NCI-H2081 (cell line): ENCODE measurements around the gene ATP4A.
A peak's percentile ranks its signal among the peaks of the same experiment; 100 is the strongest.

Experiments
- DNase-seq, 2 experiments: peaks; one replicate each; lab custom pipeline; 2025; lab: John Stamatoyannopoulos, UW

Gene ATP4A

DNA sequence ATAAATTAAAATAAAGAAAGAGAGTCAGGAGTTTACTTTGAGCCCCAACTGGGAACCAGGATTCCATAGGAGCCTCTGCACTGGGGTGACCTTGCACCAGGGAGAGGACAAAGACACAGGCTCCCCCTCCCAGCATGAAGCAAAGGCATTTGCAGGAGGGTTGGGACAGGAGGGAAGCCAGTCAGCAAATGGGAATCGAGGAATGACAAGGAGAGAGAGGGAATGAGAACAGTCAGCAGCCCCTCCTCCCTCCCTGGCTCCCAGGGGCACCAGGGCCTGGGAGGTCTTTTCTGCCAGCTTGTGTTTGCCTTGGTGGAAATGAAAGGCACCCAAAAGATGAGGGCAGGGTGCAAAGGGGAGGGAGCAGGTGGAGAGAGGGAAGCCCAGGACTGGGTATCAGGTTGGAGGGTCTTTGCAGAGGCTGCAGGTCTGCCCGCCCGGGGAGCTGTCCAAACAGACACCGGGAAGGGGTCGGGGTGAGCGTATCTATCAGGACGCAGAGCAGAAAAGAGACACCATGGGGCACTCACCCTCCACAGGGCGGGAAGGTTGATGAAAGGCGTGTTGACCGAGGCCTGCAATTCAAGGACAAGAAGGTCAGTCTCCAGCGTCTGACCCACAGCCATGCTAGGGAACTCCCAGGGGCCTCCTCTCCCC, 39.1 kb downstream of the ATP4A start:
- no peak for DNase-seq

DNA sequence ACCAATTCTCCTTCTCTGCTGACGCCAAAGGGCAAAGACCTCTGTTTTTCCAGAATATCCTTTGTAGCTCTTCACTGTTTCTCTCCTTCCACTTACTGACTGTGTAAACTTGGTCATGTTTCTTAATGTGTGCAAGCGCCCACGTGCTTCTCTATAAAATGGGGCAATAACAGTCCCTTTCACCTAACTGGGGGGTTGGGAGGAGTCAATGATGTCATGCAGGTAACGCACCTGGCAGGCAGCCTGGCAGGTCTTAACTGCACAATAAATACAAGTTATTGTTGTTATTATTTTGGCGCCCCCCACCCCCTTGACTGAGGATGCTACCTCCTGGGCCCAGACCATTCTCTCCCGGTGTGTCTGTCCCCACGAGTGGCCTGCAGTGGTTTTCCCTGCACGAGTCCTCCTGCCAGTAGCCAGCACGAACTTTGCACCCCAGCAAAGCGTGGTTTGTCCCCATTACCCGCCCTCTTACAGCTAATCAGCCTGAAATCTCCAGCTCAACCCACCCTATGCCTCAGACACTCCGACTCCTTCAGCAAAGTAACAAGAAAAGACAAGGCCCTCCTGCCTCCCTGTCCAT, 40.6 kb downstream of the ATP4A start:
- DNase-seq, result no peak

DNA sequence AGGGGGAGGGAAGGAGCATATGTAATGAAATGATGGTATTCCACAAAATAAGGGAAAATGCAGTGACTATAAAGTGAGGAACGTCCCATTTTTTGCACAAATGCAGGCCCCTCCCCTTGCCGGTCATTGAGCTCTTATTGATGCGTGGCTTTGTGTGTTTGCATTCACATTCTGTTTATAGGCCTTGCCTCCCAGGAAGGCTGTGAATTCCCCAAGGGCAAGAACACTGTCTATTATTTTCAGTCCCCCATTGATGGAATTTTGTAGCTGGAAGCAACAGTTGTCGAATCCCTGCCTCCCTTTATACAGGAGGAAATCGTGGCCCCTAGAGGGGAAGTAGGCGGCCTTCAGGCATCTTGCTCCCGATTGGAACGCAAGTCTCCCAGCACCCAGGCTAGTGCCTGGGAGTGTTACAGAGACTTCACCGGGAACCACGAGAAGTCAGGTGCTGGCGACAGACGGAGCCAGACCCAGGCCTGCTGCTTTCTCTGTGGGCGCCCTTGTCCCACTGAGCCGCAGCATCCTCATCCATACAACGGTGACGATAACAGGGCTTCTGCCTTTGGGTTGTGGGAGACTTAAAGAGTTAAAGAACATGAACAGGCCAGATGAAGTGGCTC, 42.2 kb downstream of the ATP4A start:
- no peak for DNase-seq

- DNase-seq, result no peak
Observed at GRCh38 chr19:35519291-35519690, 44.2 kb downstream of the ATP4A start.

- DNase-seq, result no peak
Observed at GRCh38 chr19:35518313-35518712, 45.1 kb downstream of the ATP4A start.

DNA sequence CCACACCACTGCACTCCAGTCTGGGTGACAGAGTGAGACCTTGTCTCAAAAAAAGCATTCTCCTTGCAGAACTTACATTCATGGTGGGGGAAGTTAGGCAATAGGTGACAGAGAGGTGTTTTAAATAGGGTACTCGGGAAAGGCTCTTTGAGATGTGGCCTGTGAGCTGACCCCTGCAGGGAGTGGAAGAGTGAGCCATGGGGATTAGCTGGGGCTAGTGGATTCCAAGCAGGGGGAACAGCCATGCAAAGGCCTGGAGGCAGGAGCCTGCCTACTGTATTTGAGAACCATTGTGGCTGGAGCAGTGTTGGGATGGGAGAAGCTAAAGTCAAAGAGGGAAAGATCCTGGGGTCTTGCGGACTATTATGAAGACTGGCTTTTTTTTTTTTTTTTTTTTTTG, 46.1 kb downstream of the ATP4A start:
- DNase-seq, result no peak

- DNase-seq, result no peak
Observed at GRCh38 chr19:35516310-35516709, 47.1 kb downstream of the ATP4A start.

DNA sequence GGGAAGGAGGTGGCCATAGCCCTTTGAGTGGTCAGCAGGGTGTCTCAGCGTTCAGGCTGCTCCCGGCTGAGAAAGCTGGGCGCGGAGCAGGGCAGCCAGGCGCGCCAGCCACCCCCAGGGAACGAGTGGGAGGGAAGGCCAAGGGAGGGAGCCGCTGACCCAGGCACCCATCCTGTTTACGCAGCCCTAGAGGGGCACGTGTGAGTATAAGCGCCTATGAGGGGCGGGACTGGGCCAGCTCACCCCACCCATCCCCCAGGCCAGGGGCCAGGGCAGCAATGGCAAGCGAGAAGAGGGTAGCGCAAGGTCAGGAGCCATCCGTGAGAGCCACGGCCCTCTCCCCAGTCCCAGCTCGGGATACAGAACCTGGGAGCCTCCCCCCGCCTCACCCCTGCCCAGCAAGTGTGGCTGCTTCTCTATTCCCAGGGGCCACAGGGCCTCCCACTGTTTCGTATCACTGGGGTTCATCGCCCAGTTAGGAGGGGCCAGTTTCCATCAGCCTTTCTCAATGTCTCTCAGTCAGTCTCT, 49.1 kb downstream of the ATP4A start:
- no peak for DNase-seq

- no peak for DNase-seq
Observed at GRCh38 chr19:35513628-35514281, 49.7 kb downstream of the ATP4A start, which contains the start of gene DMKN. DMKN (minus strand) TSS chr19:35513649; CDS start chr19:35513475, 174 bp downstream.

GRCh38 chr19:35512831-35513627, 50.4 kb downstream of the ATP4A start:
- DNase-seq, result no peak

GRCh38 chr19:35511337-35511736, 52.1 kb downstream of the ATP4A start:
- no peak for DNase-seq

DNA sequence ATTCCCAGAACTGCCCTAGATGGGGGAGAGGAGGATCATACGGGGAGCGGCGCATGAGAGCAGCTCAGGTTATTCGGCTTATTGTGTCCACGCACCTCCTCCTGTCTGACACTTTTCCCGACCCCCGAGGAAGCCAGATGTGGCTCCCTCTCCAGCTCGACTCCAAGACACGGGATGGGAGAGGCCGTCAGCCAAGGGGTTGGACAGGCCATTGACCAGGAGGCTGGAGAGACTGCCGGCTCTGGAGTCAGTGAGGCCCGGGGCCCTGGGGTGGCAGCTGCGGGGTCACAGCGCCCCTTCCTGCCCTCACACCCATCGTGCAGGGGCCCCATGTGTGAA, 52.9 kb downstream of the ATP4A start:
- no peak for DNase-seq

DNA sequence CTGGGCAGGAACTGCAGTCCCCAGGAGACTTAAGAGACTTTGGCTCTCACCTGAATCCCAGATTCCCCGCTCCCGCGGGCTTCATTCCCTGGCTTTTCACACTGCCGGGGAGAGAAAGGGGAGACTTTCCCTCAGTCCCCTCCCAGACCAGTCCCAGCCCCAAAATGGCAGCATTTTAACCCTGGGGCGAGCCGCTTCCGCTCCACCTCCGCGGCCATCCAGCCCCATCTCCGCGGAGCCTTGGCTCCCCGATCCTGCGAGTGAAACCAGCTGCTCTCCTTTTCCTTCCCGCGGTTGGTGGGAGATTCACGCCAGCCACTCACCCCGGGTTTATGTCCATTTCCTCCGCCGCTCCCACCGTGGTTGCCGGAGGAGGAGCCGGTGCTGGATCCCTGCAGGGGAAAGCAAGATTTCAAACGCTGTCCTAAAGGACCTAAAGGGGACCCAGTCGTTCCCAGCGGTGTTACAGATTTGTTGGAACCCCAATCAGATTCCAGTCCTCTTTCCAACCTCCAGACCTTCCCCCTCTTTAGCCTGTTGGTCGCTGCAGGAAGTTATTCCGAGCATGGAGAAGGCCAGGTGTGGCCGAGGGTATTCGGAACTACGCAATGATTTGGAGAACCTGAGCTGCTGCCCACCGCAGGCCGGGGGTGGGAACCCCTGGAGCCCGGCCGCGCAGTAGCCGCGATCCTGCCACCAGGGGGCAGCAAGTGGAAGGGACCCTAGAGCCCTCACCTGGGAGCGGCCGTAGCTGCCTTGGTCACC, 53.4 kb downstream of the ATP4A start:
- DNase-seq, result peak; percentile 13 to 46

DNA sequence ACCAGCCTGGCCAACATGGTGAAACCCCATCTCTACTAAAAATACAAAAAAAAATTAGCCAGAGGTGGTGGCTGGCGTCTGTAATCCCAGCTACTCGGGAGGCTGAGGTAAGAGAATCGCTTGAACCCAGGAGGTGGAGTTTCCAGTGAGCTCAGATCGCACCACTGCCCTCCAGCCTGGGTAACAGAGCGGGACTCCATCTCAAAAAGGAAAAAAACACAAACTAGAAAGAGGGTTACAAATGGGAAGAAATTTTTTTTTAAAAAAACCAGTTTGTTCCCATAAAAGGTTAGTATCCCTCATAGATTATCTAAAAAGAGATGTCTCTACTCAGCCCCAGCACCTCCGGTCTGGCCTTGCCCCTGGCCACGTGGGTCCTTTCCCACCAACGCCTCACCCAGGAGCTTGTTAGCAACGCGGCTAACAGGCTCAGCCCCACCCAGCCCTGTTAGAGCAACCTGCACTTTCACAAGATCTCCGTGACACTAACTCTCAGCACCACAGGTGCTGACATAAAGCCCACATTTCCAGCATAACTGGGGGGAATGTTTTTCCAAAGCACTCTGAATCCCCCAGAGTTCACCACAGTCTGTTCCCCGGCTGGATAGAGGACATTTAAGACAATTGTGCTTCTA, 54.3 kb downstream of the ATP4A start:
- no peak for DNase-seq

- no peak for DNase-seq
Observed at GRCh38 chr19:35508129-35508528, 55.3 kb downstream of the ATP4A start.

DNA sequence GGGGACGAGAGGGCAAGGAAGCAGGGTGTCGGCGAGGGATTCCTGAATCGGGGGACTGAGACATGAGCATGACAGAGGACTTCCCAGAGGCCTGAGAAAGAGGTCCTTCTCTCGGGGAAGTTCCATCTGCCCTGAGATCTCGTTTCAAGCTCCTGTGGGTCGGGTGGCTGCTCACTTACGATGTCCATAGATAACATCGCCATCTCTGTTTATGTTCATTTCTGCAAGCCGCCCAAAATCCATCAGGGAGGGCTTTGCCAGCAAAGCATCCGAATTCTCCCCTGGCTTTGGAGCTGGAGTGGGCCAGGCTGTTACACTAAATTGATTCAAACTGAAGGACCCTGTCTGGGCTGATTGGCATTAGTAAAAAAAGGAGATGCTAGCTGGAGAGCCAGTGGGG, 55.9 kb downstream of the ATP4A start:
- DNase-seq, result no peak

DNA sequence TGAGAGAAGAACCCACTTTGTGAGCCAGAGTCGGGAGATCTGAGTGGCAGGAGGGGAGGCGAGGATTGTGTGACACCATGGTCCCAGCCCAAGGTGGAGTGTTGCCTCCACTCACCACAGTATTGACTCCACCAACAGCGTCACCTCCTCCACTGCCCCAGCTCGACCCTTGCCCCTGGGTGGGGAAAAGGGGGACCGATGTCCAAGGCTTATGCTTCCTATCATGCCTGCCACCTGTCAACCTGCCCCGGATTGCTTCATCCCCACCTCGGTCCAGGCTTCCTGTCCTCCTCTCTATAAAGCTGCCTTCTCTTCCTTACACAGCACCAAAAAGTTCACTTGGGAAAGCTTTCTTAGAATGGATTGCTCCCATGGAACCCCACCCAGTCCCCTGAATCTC, 57.4 kb downstream of the ATP4A start:
- no peak for DNase-seq

DNA sequence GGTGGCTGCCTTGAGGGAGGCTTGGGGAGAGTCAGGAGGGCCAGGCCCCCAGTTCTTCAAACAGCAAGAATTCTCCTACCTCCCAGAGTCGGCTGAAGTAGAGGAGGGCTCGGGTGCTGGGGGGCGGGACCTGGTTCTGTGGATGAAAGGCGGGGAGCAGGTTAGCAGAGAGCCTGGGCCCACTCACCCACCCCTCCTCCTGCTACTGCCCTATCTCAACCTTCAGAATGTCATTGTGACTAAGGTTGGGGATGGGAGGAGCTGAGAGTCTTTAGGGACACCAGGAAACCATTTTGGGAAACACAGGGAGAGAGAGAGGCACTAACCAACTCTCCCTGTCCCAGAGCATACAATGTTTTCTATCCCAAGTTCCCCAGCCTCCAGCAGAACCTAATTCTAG, 60.7 kb downstream of the ATP4A start:
- DNase-seq, result no peak

DNA sequence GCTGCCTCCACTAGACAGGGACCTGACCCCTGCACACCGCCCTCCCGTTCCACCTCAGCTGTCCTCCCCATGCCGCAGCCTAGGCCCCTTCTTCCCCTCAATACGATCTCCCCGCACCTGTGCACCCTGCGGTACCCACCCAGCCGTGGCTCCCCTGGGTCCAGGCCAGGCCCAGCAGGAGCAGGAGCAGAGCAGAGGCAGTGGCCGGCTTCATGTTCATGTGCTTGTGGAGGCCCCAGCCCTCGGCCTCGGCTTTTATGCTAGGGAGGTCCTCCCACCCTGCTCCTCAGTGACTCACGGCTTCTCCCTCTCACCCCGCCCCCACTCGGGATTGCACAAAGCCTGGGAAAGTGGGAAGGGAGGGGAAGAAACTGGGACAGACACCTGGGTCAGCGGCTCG, 61.8 kb downstream of the ATP4A start:
- no peak for DNase-seq

GRCh38 chr19:35500611-35501010, 62.8 kb downstream of the ATP4A start:
- DNase-seq, result no peak
